ENCODE data around the gene LHPP. TPM values are rescaled to one million over a fixed set of nuclear protein-coding genes. Genes with fewer than 3 reads are reported as not detected.
A peak's percentile ranks its signal among the peaks of the same experiment; 100 is the strongest.

The LHPP gene
- total RNA-seq, 1 donor from 2014 or later = 18.8 TPM

DNA sequence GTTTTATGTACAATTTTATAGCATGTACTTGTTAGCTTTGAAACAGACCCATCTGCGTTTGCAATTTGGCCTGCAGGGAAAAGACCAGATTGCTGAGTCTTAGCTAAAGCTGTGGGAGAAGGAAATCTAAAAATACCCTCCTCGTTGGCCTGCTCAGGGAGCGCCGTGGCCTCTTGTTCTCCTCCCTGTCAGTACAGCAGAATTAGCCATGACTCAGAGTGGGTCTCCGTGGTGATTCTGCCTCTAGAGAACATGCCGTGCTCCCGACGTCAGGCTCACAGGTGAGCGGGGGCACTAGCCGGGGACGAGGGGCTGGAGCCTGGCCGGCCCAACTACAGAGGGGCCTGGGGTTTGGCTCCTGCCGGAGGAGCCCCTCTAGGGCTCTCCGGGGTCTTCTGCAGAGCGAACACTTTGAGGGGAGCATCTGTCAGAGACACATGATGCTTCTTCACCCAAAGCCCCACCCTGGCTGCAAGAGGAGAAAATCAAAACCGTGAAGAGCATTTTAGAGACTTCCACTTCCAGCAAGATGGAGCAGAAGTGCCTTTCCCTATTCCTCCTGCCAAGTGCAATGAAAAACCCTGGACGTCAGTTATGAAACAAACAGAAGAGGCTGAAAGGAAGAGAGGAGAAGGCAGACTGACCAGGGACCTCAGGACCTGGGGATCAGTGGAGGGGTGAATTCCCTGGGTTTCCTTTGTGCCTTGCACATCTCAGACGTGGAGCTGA, 98.9 kb downstream of the LHPP start:
- TF ChIP-seq, protein P1, sequence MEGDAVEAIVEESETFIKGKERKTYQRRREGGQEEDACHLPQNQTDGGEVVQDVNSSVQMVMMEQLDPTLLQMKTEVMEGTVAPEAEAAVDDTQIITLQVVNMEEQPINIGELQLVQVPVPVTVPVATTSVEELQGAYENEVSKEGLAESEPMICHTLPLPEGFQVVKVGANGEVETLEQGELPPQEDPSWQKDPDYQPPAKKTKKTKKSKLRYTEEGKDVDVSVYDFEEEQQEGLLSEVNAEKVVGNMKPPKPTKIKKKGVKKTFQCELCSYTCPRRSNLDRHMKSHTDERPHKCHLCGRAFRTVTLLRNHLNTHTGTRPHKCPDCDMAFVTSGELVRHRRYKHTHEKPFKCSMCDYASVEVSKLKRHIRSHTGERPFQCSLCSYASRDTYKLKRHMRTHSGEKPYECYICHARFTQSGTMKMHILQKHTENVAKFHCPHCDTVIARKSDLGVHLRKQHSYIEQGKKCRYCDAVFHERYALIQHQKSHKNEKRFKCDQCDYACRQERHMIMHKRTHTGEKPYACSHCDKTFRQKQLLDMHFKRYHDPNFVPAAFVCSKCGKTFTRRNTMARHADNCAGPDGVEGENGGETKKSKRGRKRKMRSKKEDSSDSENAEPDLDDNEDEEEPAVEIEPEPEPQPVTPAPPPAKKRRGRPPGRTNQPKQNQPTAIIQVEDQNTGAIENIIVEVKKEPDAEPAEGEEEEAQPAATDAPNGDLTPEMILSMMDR (IDR thresholded peaks at IDR 0.05) = no peak
- peaks cover 5% of the 10 kb centered on the region for H3K9me3 Mint-ChIP-seq (ENCODE audit: unreplicated experiment)
- peaks cover 50% of the 10 kb centered on the region for H3K4me1 Mint-ChIP-seq (ENCODE audit: unreplicated experiment)
- peak overlapping the region; percentile 75 for H3K27ac Mint-ChIP-seq (ENCODE audit: unreplicated experiment)
- peaks cover 5% of the 10 kb centered on the region for H3K36me3 Mint-ChIP-seq (ENCODE audit: unreplicated experiment)
- H3K27me3 Mint-ChIP-seq (ENCODE audit: unreplicated experiment) = peaks cover 7% of the 10 kb centered on the region
- peak overlapping the region; percentile 12 for H3K4me3 Mint-ChIP-seq (ENCODE audit: unreplicated experiment)
- no peak for DNase-seq (ENCODE audit: extremely low spot score, unreplicated experiment)

GRCh38 chr10:124561206-124561605, 99.6 kb downstream of the LHPP start:
- peaks cover 5% of the 10 kb centered on the region for H3K9me3 Mint-ChIP-seq (ENCODE audit: unreplicated experiment)
- peaks cover 5% of the 10 kb centered on the region for H3K36me3 Mint-ChIP-seq (ENCODE audit: unreplicated experiment)
- no peak overlapping the region for H3K27ac Mint-ChIP-seq (ENCODE audit: unreplicated experiment)
- peaks cover 52% of the 10 kb centered on the region for H3K4me1 Mint-ChIP-seq (ENCODE audit: unreplicated experiment)
- no peak overlapping the region for H3K4me3 Mint-ChIP-seq (ENCODE audit: unreplicated experiment)
- DNase-seq (ENCODE audit: extremely low spot score, unreplicated experiment) = no peak
- H3K27me3 Mint-ChIP-seq (ENCODE audit: unreplicated experiment) = peaks cover 7% of the 10 kb centered on the region
- TF ChIP-seq, protein P1 (IDR thresholded peaks at IDR 0.05) = no peak

DNA sequence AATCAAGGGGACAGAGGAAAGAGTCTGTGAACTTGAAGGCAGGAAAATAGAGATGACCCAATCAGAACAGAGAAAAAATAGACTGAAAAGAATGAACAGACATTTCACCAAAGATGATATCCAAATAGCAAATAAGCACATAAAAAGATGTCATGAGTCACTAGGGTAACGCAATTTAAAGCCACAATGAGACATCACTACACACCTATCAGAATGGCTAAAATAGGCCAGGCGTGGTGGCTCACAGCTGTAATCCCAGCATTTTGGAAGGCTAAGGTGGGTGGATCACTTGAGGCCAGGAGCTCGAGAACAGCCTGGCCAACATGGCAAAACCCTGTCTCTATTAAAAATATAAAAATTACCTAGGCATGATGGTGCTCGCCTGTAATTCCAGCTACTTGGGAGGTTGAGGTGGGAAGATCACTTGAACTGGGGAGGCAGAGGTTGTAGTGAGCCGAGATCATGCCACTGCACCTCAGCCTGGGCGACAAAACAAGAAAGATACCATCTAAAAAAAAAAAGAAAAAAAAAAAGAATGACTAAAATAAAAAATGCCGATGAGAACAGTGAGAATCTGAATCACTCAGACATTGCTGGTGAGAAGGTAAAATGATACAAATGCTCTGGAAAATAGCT, 100.9 kb downstream of the LHPP start:
- H3K4me1 Mint-ChIP-seq (ENCODE audit: unreplicated experiment) = peaks cover 52% of the 10 kb centered on the region
- TF ChIP-seq, protein P1 (IDR thresholded peaks at IDR 0.05) = no peak
- peaks cover 5% of the 10 kb centered on the region for H3K9me3 Mint-ChIP-seq (ENCODE audit: unreplicated experiment)
- no peak for DNase-seq (ENCODE audit: extremely low spot score, unreplicated experiment)
- H3K27me3 Mint-ChIP-seq (ENCODE audit: unreplicated experiment) = peaks cover 7% of the 10 kb centered on the region
- H3K27ac Mint-ChIP-seq (ENCODE audit: unreplicated experiment) = peak overlapping the region; percentile 7
- H3K4me3 Mint-ChIP-seq (ENCODE audit: unreplicated experiment) = no peak overlapping the region
- peaks cover 5% of the 10 kb centered on the region for H3K36me3 Mint-ChIP-seq (ENCODE audit: unreplicated experiment)

DNA sequence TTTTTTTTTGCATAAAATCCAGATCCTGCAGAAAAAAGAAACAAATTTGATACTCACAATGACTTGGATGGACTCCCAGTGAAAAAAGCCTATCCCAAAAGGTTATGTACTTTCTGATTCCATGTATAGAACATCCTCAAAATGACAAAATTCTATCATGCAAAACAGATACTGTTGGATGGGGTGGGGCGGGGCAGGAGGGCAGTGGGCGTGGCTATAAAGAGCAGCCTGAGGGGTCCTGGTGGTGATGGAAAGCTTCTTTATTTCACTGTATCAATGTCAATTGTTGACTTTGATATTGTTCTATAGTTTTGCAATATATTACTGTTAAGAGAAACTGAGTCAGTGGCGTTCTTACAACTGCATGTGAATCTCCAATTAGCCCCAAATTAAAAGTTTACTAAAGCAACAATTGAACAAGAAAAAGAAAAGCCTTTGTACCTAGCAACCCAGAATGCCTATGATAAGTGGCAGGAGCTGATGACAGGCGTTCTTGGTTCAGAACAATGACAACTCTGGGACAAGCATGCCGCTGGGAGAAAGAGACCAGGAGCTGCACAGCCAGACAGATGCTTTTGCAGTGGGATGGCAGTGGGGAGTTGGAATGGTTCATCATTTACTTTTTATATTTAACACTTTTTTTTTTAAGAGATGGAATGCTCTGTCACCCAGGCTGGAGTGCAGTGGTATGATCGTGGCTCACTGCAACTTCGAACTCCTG, 101.9 kb downstream of the LHPP start:
- Mint-ChIP-seq H3K36me3 (ENCODE audit: unreplicated experiment) (peaks cover 5% of the 10 kb centered on the region), H3K27me3 (ENCODE audit: unreplicated experiment) (peaks cover 7% of the 10 kb centered on the region), H3K4me3 (ENCODE audit: unreplicated experiment) (no peak overlapping the region), H3K27ac (ENCODE audit: unreplicated experiment) (no peak overlapping the region), H3K4me1 (ENCODE audit: unreplicated experiment) (peaks cover 52% of the 10 kb centered on the region), H3K9me3 (ENCODE audit: unreplicated experiment) (peaks cover 5% of the 10 kb centered on the region)
- TF ChIP-seq, protein P1 (IDR thresholded peaks at IDR 0.05) = no peak
- DNase-seq (ENCODE audit: extremely low spot score, unreplicated experiment) = no peak

DNA sequence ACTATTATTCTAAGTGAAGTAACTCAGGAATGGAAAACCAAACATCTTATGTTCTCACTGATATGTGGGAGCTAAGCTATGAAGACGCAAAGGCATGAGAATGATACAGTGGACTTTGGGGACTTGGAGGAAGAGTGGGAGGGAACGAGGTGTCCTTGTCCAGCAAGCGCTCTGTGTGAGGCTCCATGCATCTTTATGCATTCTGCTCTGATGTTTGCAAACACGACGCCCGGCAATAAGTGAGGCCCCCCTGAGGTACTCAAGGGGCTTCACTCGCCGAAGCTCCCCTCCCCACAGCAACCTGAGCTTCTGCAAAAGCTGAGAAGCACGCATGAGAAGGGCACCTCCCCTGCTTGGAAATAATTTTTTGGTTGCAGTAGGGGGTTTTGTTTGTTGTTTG, 103.3 kb downstream of the LHPP start:
- H3K9me3 Mint-ChIP-seq (ENCODE audit: unreplicated experiment) = peaks cover 5% of the 10 kb centered on the region
- H3K27me3 Mint-ChIP-seq (ENCODE audit: unreplicated experiment) = peaks cover 7% of the 10 kb centered on the region
- peaks cover 5% of the 10 kb centered on the region for H3K36me3 Mint-ChIP-seq (ENCODE audit: unreplicated experiment)
- H3K4me1 Mint-ChIP-seq (ENCODE audit: unreplicated experiment) = peaks cover 41% of the 10 kb centered on the region
- H3K4me3 Mint-ChIP-seq (ENCODE audit: unreplicated experiment) = no peak overlapping the region
- no peak overlapping the region for H3K27ac Mint-ChIP-seq (ENCODE audit: unreplicated experiment)
- TF ChIP-seq, protein P1 (IDR thresholded peaks at IDR 0.05) = no peak
- no peak for DNase-seq (ENCODE audit: extremely low spot score, unreplicated experiment)

Measured in osteocyte (in vitro differentiated cells).